Psoas muscle (tissue), 8 donors: ENCODE data around the gene SYT9. TPM values are rescaled to one million over a fixed set of nuclear protein-coding genes. Genes with fewer than 3 reads are reported as not detected.

ENCODE experiments used
- ATAC-seq, 4 donors: fragments of 200-7000 bp; cut with Tn5 transposase; one replicate each; pipeline ENCODE4 v1.9.1; 2020; ENCODE audit warnings: moderate library complexity in 3 of 4, mild to moderate bottlenecking in 2 of 4
- DNase-seq, 2 donors: peaks; one replicate each; pipeline ENCODE4 v3.0.0-alpha.2; 2020
- H3K27ac ChIP-seq: fragments of 200-600 bp; one replicate; pipeline ENCODE4 v1.8.0; 2022
- H3K27me3 ChIP-seq, 3 donors: fragments of 200-600 bp in 1 of 3; one replicate each; pipeline versions ENCODE4 v1.6.1 to v1.8.0; 2013 to 2022; ENCODE audit warnings: low read length in 2 of 3, mild to moderate bottlenecking in 2 of 3, moderate library complexity in 1 of 3; ENCODE audit not compliant: insufficient read depth in 3 of 3
- H3K36me3 ChIP-seq, 2 donors: fragments of 200-600 bp in 1 of 2; one replicate each; pipeline versions ENCODE4 v1.6.1 to v1.8.0; 2013 to 2022; ENCODE audit warnings: low read depth in 1 of 2, mild to moderate bottlenecking in 1 of 2, moderate library complexity in 1 of 2; ENCODE audit not compliant: insufficient read depth in 1 of 2
- H3K4me1 ChIP-seq: fragments of 200-600 bp; one replicate; pipeline ENCODE4 v1.8.0; 2022
- H3K4me3 ChIP-seq: fragments of 200-600 bp; one replicate; pipeline ENCODE4 v1.8.0; 2022; ENCODE audit warnings: mild to moderate bottlenecking
- H3K9me3 ChIP-seq: fragments of 200-600 bp; one replicate; pipeline ENCODE4 v1.8.0; 2022
- WGBS, 3 donors: extraction: QIAGEN DNeasy Blood & Tissue Kit; methylation state at CpG; one replicate each; pipeline versions ENCODE4 v1.1.6 to v1.1.7; 2013; 5-methylcytosine and 5-hydroxymethylcytosine counted together
- intact Hi-C, 2 donors: fragments of 100-400 bp; cut with DNase I; formaldehyde crosslinking; loops; one replicate each; pipeline versions ENCODE4 v1.11.0 to v1.14.2; 2022
- polyA plus RNA-seq, 3 donors: library from polyadenylated mRNA; stranded (reverse); fragments of 200-250 nt; gene quantifications; one replicate each; pipeline ENCODE4 v1.2.3, GENCODE V29; 2013
- total RNA-seq, 4 donors: library from RNA; stranded (reverse); fragmentation: NEBNext Ultra II Directional in 2 of 4; extraction: Animal tissue kit (Norgen Biotek cat#: 25700) in 2 of 4; gene quantifications; one replicate each; pipeline versions ENCODE4 v1.2.1 to v1.2.4, GENCODE V29; 2021 to 2023
- TF ChIP-seq, protein P1 (sequence below): fragments of 200-600 bp; IDR thresholded peaks from one replicate; pipeline ENCODE4 v1.8.0; 2022; ENCODE audit warnings: antibody characterized with exemption
- donor health status: healthy with polysubstance abuse.
- donor health status: DM: no; HTN: no; CAD: no; lungs with moderate emphysema.
- donor health status: Bipolar disorder and iron deficiency.
- donor health status: healthy.
- donor health status: DM: yes; HTN: yes; CAD: no.
- donor health status: DM: no; HTN: no; CAD: no.
- donor health status: DM: no; HTN: no; CAD: no.
- donor health status: DM: yes; HTN: yes; CAD: no.

The SYT9 gene
- total and polyA plus RNA-seq, 7 donors, result 0.03 TPM; not detected in 5

DNA sequence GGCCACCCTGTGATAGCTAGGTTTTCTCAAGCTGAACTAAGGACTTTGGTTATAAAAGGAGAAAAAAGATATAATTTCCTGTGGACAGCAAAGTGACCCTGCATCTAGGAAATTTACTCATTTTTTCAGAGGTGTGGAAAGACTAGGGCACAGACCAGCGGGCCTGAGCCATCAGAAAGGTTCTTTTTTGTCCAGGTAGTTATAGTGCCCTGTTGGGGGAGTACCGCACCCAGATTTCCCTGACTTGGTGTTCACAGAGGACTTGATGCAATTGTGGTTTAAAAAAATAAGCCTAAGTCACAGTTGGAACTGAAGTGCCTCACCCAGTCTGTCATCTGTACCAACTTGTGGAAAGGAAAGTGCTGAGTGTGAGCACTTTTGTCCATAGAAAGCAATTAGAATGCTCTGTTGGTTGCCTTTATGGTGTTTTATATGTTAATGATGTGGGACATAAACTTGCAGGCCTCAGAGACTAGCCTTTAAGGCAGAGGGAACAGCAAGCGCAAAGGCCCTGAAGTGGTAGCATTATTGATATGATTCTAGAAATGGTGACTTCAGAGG is 3.1 kb downstream of the SYT9 start:
- intact Hi-C loops, result no loop called here
- DNase-seq (no peak), ATAC-seq (no peak)
- peaks cover 3 to 25% (median 4%) of the 10 kb centered on the region in 3 donors for H3K27me3 ChIP-seq
- 62 to 82% (median 62%) methylated on average over 3 of the region's 3 CpGs for WGBS, 3 donors
- no peak overlapping the region for H3K27ac ChIP-seq
- TF ChIP-seq, protein P1, sequence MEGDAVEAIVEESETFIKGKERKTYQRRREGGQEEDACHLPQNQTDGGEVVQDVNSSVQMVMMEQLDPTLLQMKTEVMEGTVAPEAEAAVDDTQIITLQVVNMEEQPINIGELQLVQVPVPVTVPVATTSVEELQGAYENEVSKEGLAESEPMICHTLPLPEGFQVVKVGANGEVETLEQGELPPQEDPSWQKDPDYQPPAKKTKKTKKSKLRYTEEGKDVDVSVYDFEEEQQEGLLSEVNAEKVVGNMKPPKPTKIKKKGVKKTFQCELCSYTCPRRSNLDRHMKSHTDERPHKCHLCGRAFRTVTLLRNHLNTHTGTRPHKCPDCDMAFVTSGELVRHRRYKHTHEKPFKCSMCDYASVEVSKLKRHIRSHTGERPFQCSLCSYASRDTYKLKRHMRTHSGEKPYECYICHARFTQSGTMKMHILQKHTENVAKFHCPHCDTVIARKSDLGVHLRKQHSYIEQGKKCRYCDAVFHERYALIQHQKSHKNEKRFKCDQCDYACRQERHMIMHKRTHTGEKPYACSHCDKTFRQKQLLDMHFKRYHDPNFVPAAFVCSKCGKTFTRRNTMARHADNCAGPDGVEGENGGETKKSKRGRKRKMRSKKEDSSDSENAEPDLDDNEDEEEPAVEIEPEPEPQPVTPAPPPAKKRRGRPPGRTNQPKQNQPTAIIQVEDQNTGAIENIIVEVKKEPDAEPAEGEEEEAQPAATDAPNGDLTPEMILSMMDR, result no peak
- H3K4me3 ChIP-seq, result no peak overlapping the region
- no peaks in the 10 kb centered on the region for H3K36me3 ChIP-seq
- H3K4me1 ChIP-seq, result peaks cover 9% of the 10 kb centered on the region
- H3K9me3 ChIP-seq, result no peaks in the 10 kb centered on the region

DNA sequence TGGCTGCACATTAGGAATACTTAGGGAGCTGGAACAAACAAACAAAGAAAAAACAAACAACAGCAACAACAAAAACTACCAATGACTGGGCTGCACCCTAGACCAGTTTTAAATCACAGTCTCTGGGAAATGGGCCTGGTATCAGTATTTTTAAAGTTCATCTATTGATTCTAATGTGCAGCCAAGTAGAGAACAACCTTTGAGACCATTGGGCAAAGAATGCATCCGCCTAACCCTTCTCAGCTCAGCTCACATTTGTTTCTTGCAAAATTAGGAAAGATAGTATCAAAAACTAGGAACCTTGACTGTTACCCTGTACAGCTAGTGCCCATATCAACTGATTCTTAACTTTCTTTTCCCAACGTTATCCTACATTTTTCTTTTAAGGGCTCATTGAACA is 5.2 kb downstream of the SYT9 start:
- intact Hi-C loops, result no loop called here
- Histone ChIP-seq H3K27me3 (peaks cover 3 to 21% (median 6%) of the 10 kb centered on the region in 3 donors), H3K4me3 (no peak overlapping the region), H3K9me3 (no peaks in the 10 kb centered on the region), H3K27ac (no peak overlapping the region), H3K4me1 (peaks cover 9% of the 10 kb centered on the region), H3K36me3 (no peaks in the 10 kb centered on the region)
- DNase-seq (no peak), ATAC-seq (no peak)
- TF ChIP-seq, protein P1, result no peak
- WGBS, 3 donors, result 34 to 43% (median 35%) methylated on average over 2 of the region's 2 CpGs

GRCh38 chr11:7257724-7258123 is 6.0 kb downstream of the SYT9 start:
- Histone ChIP-seq H3K4me1 (peaks cover 4% of the 10 kb centered on the region), H3K9me3 (no peaks in the 10 kb centered on the region), H3K4me3 (no peak overlapping the region), H3K27me3 (peaks cover 0 to 18% (median 6%) of the 10 kb centered on the region in 3 donors), H3K27ac (no peak overlapping the region), H3K36me3 (no peaks in the 10 kb centered on the region)
- TF ChIP-seq, protein P1, result no peak
- ATAC-seq (no peak), DNase-seq (no peak)
- intact Hi-C loops, result no loop called here
- WGBS, 3 donors, result 52 to 56% (median 54%) methylated on average over 2 of the region's 2 CpGs

GRCh38 chr11:7261578-7261977 is 9.9 kb downstream of the SYT9 start:
- TF ChIP-seq, protein P1, result no peak
- 86 to 91% (median 87%) methylated on average over 5 of the region's 5 CpGs for WGBS, 3 donors
- H3K4me3 ChIP-seq, result no peak overlapping the region
- H3K9me3 ChIP-seq, result no peaks in the 10 kb centered on the region
- intact Hi-C loops, result no loop called here
- H3K27ac ChIP-seq, result no peak overlapping the region
- H3K36me3 ChIP-seq, result no peaks in the 10 kb centered on the region
- no peak for DNase-seq
- no peak for ATAC-seq
- no peaks in the 10 kb centered on the region for H3K4me1 ChIP-seq
- peaks cover 0 to 6% (median 4%) of the 10 kb centered on the region in 3 donors for H3K27me3 ChIP-seq

- Histone ChIP-seq H3K27ac (no peak overlapping the region), H3K4me3 (no peak overlapping the region), H3K36me3 (no peaks in the 10 kb centered on the region), H3K4me1 (no peaks in the 10 kb centered on the region), H3K27me3 (peaks cover 0 to 6% (median 4%) of the 10 kb centered on the region in 3 donors), H3K9me3 (no peaks in the 10 kb centered on the region)
- 25 to 38% (median 37%) methylated on average over 2 of the region's 2 CpGs for WGBS, 3 donors
- intact Hi-C loops, result no loop called here
- DNase-seq (no peak), ATAC-seq (no peak)
- TF ChIP-seq, protein P1, result no peak
Measured at GRCh38 chr11:7262672-7263071, 11.0 kb downstream of the SYT9 start.
